K562 (cell line): ENCODE data around the gene ITPR1. TPM values are rescaled to one million over a fixed set of nuclear protein-coding genes. Genes with fewer than 3 reads are reported as not detected.

ENCODE experiments used
- ATAC-seq: fragments of 200-7000 bp; cut with Tn5 transposase; 3 replicates; pipeline ENCODE4 v1.9.1; 2020; ENCODE audit warnings: moderate library complexity
- BruUV-seq: library from RNA; stranded (reverse); fragments of 400-500 nt; replicated peaks from 2 replicates; lab custom pipeline; 2021; lab: Mats Ljungman, UMichigan
- CTCF ChIA-PET: fragments of 300-600 bp; formaldehyde crosslinking; extraction: SDS; loops from one replicate; lab custom pipeline; 2021; ENCODE audit warnings: low intra/inter-chr PET ratio; lab: Yijun Ruan, JAX
- POLR2A ChIA-PET: fragments of 300-600, 350-650 bp; sonication (Branson Sonifier 250); formaldehyde crosslinking; extraction: SDS; loops from one replicate; lab custom pipeline; 2021; ENCODE audit warnings: antibody characterized with exemption, inconsistent platforms; lab: Yijun Ruan, JAX
- DNase-seq, 4 experiments: peaks; one replicate each; pipeline versions ENCODE4 v3.0.0 to v3.0.0-alpha.2; 2011 to 2018; ENCODE audit warnings: low spot score in 3 of 4, mixed read lengths in 3 of 4; ENCODE audit errors: extremely low read depth in 1 of 4
- FAIRE-seq: peaks from 2 replicates; lab custom pipeline; 2011; peaks lifted over from hg19 to GRCh38; lab: Jason Lieb, UNC
- H2AFZ ChIP-seq: 2 replicates; pipeline ENCODE4 v1.6.0; 2011; ENCODE audit warnings: low read depth, low read length, control low read depth, inconsistent platforms
- H3K27ac ChIP-seq: fragments of 200-600 bp; 3 replicates; pipeline ENCODE4 v1.8.0; 2011; ENCODE audit warnings: low read depth, mild to moderate bottlenecking, control low read depth, inconsistent platforms, low read length, moderate library complexity, mixed read lengths; ENCODE audit errors: extremely low read depth
- H3K27me3 ChIP-seq, 2 experiments: fragments of 300-600 bp in 1 of 2; 2 replicates in 1 of 2; 3 replicates in 1 of 2; pipeline versions ENCODE4 v1.6.0 to v1.8.0; 2011; ENCODE audit warnings: inconsistent platforms in 2 of 2, low read length in 2 of 2, mild to moderate bottlenecking in 1 of 2, mixed read lengths in 1 of 2, moderate library complexity in 1 of 2; ENCODE audit not compliant: control insufficient read depth in 2 of 2, insufficient read depth in 2 of 2
- H3K36me3 ChIP-seq: fragments of 300-600 bp; 3 replicates; pipeline ENCODE4 v1.8.0; 2011; ENCODE audit warnings: mild to moderate bottlenecking, low read length, inconsistent platforms; ENCODE audit not compliant: control insufficient read depth, insufficient read depth
- H3K4me1 ChIP-seq, 2 experiments: fragments of 200-600 bp in 1 of 2; replicated peaks in 1 of 2; 2 replicates in 1 of 2; 3 replicates in 1 of 2; pipeline versions ENCODE4 v1.5.1 to v1.8.0; 2011; ENCODE audit warnings: inconsistent platforms in 2 of 2, low read length in 2 of 2, mild to moderate bottlenecking in 1 of 2, mixed read lengths in 1 of 2, moderate library complexity in 1 of 2; ENCODE audit not compliant: control insufficient read depth in 2 of 2, insufficient read depth in 2 of 2
- H3K4me2 ChIP-seq: 2 replicates; pipeline ENCODE4 v1.6.1; 2011; ENCODE audit warnings: low read length, control low read depth, inconsistent platforms, mixed read lengths; ENCODE audit not compliant: insufficient read depth
- H3K4me3 ChIP-seq: fragments of 200-600 bp; sonication (generic), shearing (Covaris generic); 2 replicates; pipeline ENCODE4 v1.5.1; 2016; ENCODE audit warnings: control low read depth, inconsistent platforms
- H3K79me2 ChIP-seq: fragments of 200-600 bp; 3 replicates; pipeline ENCODE4 v1.8.0; 2011; ENCODE audit warnings: low read length, inconsistent platforms; ENCODE audit not compliant: control insufficient read depth, insufficient read depth
- H3K9ac ChIP-seq, 2 experiments: 2 replicates each; pipeline versions ENCODE4 v1.6.0 to v1.6.1; 2011; ENCODE audit warnings: low read depth in 2 of 2, low read length in 2 of 2, control low read depth in 1 of 2, inconsistent platforms in 1 of 2, mild to moderate bottlenecking in 1 of 2, mixed read lengths in 1 of 2; ENCODE audit not compliant: insufficient read depth in 1 of 2
- H3K9me1 ChIP-seq: one replicate; pipeline ENCODE4 v1.6.0; 2011; ENCODE audit warnings: inconsistent platforms, mild to moderate bottlenecking, low read length, moderate library complexity; ENCODE audit not compliant: control insufficient read depth, insufficient read depth
- H3K9me3 ChIP-seq: replicated peaks from 2 replicates; pipeline ENCODE4 v1.5.1; 2011; ENCODE audit warnings: low read depth, low read length, inconsistent platforms; ENCODE audit not compliant: control insufficient read depth, insufficient read depth
- H4K20me1 ChIP-seq: replicated peaks from 2 replicates; pipeline ENCODE4 v1.6.1; 2011; ENCODE audit warnings: low read length, inconsistent platforms, mixed read lengths; ENCODE audit not compliant: control insufficient read depth, insufficient read depth
- ATF1 ChIP-seq, 2 experiments: fragments of 450-650 bp in 1 of 2; IDR thresholded peaks; 2 replicates each; pipeline ENCODE4 v1.6.1; 2016; ENCODE audit warnings: missing compliant biosample characterization in 1 of 2, missing genetic modification characterization in 1 of 2
- ATF7 ChIP-seq: fragments of 450-650 bp; IDR thresholded peaks from 2 replicates; pipeline ENCODE4 v1.7.1; 2014; ENCODE audit warnings: mild to moderate bottlenecking, moderate library complexity
- CEBPG ChIP-seq, 3 experiments: fragments of 200-800 bp in 1 of 3; sonication (Bioruptor generic) in 1 of 3; sonication (generic) in 1 of 3; formaldehyde crosslinking in 1 of 3; IDR thresholded peaks in 2 of 3; conservative IDR thresholded peaks in 1 of 3; 2 replicates each; pipeline versions ENCODE4 v1.6.1 to v1.8.0; 2016 to 2022; ENCODE audit warnings: missing compliant biosample characterization in 2 of 3, missing genetic modification characterization in 2 of 3, mild to moderate bottlenecking in 1 of 3, missing genetic modification reagents in 1 of 3
- CTBP1 ChIP-seq: fragments of 450-650 bp; IDR thresholded peaks from 2 replicates; pipeline ENCODE4 v1.6.1; 2016; ENCODE audit warnings: borderline replicate concordance
- DPF2 ChIP-seq: fragments of 450-650 bp; IDR thresholded peaks from 2 replicates; pipeline ENCODE4 v1.6.1; 2016
- FIP1L1 ChIP-seq: fragments of 200-400 bp; formaldehyde crosslinking; IDR thresholded peaks from 2 replicates; pipeline ENCODE4 v1.6.1; 2018; ENCODE audit warnings: mild to moderate bottlenecking, low read depth, low read length; ENCODE audit not compliant: poor library complexity, severe bottlenecking
- HDAC2 ChIP-seq: fragments of 450-650 bp; IDR thresholded peaks from 2 replicates; pipeline ENCODE4 v1.6.1; 2016; ENCODE audit warnings: mild to moderate bottlenecking
- MAFK ChIP-seq: IDR thresholded peaks from 2 replicates; pipeline ENCODE4 v1.6.1; 2011; ENCODE audit warnings: low read length, improper control_type of control experiment
- NFIC ChIP-seq: fragments of 450-650 bp; IDR thresholded peaks from 2 replicates; pipeline ENCODE4 v1.6.1; 2017; ENCODE audit warnings: mild to moderate bottlenecking, inconsistent platforms
- NFRKB ChIP-seq: fragments of 450-650 bp; IDR thresholded peaks from 2 replicates; pipeline ENCODE4 v1.6.1; 2016; ENCODE audit warnings: low read depth
- PCBP1 ChIP-seq: fragments of 200-400 bp; formaldehyde crosslinking; IDR thresholded peaks from 2 replicates; pipeline ENCODE4 v1.6.1; 2018; ENCODE audit warnings: mild to moderate bottlenecking, low read depth, low read length; ENCODE audit not compliant: poor library complexity, severe bottlenecking
- SIX5 ChIP-seq, 2 experiments: IDR thresholded peaks; 2 replicates each; pipeline ENCODE4 v1.6.1; 2011; ENCODE audit warnings: low read length in 2 of 2, borderline replicate concordance in 1 of 2, low read depth in 1 of 2, mild to moderate bottlenecking in 1 of 2, moderate library complexity in 1 of 2; ENCODE audit not compliant: insufficient read depth in 1 of 2
- SMARCA4 ChIP-seq: fragments of 450-650 bp; IDR thresholded peaks from 2 replicates; pipeline ENCODE4 v1.6.1; 2016
- SOX6 ChIP-seq: fragments of 450-650 bp; IDR thresholded peaks from 2 replicates; pipeline ENCODE4 v1.6.1; 2014; ENCODE audit warnings: mild to moderate bottlenecking
- ZEB2 ChIP-seq: fragments of 450-650 bp; IDR thresholded peaks from 2 replicates; pipeline ENCODE4 v1.6.1; 2016
- ZFP36 ChIP-seq: fragments of 150-350 bp; IDR thresholded peaks from 2 replicates; pipeline ENCODE4 v1.6.1; 2018; ENCODE audit warnings: low read length, low read depth; ENCODE audit not compliant: partially characterized antibody
- ZNF146 ChIP-seq: IDR thresholded peaks from one replicate; pipeline ENCODE4 v1.6.1; 2018; ENCODE audit warnings: missing compliant biosample characterization; ENCODE audit not compliant: unreplicated experiment
- ZNF316 ChIP-seq: fragments of 450-650 bp; IDR thresholded peaks from 2 replicates; pipeline ENCODE4 v1.6.1; 2016
- ZSCAN32 ChIP-seq: fragments of 450-650 bp; formaldehyde crosslinking; IDR thresholded peaks from 2 replicates; pipeline ENCODE4 v1.4.0; 2020; ENCODE audit warnings: mild to moderate bottlenecking, moderate library complexity
- WGBS: fragments of 100-300 bp; shearing (Covaris generic); methylation state at CpG from one replicate; pipeline ENCODE4 v1.1.6; 2016; ENCODE audit warnings: low coverage, mixed read lengths; ENCODE audit not compliant: insufficient coverage; ENCODE audit errors: missing lambda C conversion rate; 5-methylcytosine and 5-hydroxymethylcytosine counted together
- in situ Hi-C: fragments of 300-500 bp; cut with MboI; formaldehyde crosslinking; loops from 4 replicates; pipeline ENCODE4 v1.15.0; 2018; ENCODE audit warnings: inconsistent platforms, mixed read lengths
- intact Hi-C: fragments of 100-400 bp; cut with micrococcal nuclease; formaldehyde crosslinking; loops from 2 replicates; pipeline ENCODE4 v1.14.2; 2022
- polyA plus RNA-seq, 8 experiments: library from polyadenylated mRNA; depleted of rRNA in 4 of 8; stranded (reverse) in 5 of 8; unstranded in 3 of 8; fragments of >200 nt; fragmentation: Nextera tagmentation in 2 of 8; fragmentation: Illumina TruSeq in 1 of 8; extraction: Ambion mirVana in 2 of 8; extraction: Trizol in 1 of 8; gene quantifications; 2 replicates each; pipeline versions ENCODE4 v1.2.1 to v1.2.3, GENCODE V29; 2011 to 2014; ENCODE audit warnings: inconsistent platforms in 1 of 8, missing spikeins in 1 of 8
- total RNA-seq, 7 experiments: library from RNA; depleted of rRNA in 6 of 7; stranded (reverse); fragments of >200 nt in 6 of 7; fragmentation: Illumina TruSeq in 2 of 7; extraction: Trizol in 2 of 7; gene quantifications; 2 replicates each; pipeline versions ENCODE4 v1.2.1 to v1.2.3, GENCODE V29; 2011 to 2021; ENCODE audit warnings: low replicate concordance in 1 of 7
- TF ChIP-seq, protein P1 (sequence below): fragments of 450-650 bp; conservative IDR thresholded peaks from 2 replicates; pipeline ENCODE4 v1.6.1; 2016; ENCODE audit warnings: missing genetic modification characterization, low read depth, mild to moderate bottlenecking, missing compliant biosample characterization, moderate library complexity
- TF ChIP-seq, protein P2 (sequence below), 3 experiments: fragments of 200-800 bp in 1 of 3; sonication (Bioruptor generic) in 1 of 3; sonication (generic) in 1 of 3; formaldehyde crosslinking in 1 of 3; IDR thresholded peaks; 2 replicates each; pipeline versions ENCODE4 v1.6.1 to v1.8.0; 2016 to 2022; ENCODE audit warnings: mild to moderate bottlenecking in 2 of 3, missing compliant biosample characterization in 2 of 3, missing genetic modification characterization in 2 of 3, missing genetic modification reagents in 1 of 3

Gene ITPR1
- total and polyA plus RNA-seq, 9 of the 15 experiments (the other 6 are each of a cell fraction or from before 2014, with no cell fraction given): 22.4 to 40.0 (median 27.4) TPM

DNA sequence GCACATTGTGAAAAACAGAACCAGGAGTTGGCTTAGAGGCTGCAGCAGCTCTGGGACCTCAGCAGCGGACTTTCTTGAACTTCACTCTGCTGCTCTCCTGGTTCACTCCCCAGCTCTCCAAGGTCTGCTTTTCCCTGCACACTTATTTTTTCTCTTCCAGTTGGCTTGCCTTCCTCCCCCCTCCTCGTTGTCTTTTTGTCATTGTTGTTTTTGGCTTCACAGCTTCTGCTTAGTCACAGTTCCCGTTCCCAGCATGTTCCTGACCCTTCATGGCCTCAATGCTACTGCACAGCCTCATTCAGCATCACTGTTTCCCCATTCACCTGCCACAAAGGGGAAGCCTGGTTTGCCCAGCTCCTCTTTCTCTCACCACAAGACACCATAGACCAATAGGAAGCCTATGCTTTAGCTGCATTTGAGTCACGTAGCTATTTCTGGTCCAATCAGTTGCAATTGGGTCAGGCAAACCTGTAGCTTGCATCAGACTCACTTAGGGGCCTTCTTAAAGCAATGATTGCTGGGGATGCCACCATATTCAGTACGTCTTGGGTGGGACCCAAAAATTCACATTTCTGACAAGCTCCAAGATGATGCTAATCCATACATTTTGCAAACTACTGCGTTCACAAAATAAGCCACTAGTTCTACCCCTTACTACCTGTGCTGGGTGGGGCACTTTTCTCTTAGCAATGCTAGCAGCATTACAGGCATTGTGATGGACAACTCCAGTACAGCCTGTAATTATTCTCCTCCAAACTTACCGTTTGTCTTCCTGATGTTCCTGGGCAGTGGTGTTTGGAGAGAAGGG lies 18.3 kb upstream of the ITPR1 start:
- ChIA-PET POLR2A (interaction anchor here (0.7 to 5.9 kb wide), 8 partner anchors 13 to 543 kb away, joined by 3 to 49 read pairs (median 4); partner anchors contain the start of gene ITPR1), CTCF (no interaction called here)
- intact Hi-C loops: no loop called here
- H3K27ac ChIP-seq: peak overlapping the region; percentile 11; the same call in 1 of the 3 replicates
- peak overlapping the region; percentile 69 for H3K4me2 ChIP-seq
- 15% methylated on average over 7 of the region's 7 CpGs for WGBS
- no peak overlapping the region for H3K4me3 ChIP-seq
- FAIRE-seq: peak; percentile 74
- DNase-seq: peak in 2 of 4 experiments; percentile 42 to 63
- peak; percentile 74 for ATAC-seq
- peak overlapping the region; percentile 92 for H2AFZ ChIP-seq
- H3K4me1 ChIP-seq: peaks cover 8 to 10% of the 10 kb centered on the region in 2 experiments
- H3K36me3 ChIP-seq: no peaks in the 10 kb centered on the region
- H3K9ac ChIP-seq: peak overlapping the region; percentile 26 to 70; a peak in 2 of 4 replicates
- no peaks in the 10 kb centered on the region for H3K79me2 ChIP-seq
- no peaks in the 10 kb centered on the region for H4K20me1 ChIP-seq
- H3K9me1 ChIP-seq: no peaks in the 10 kb centered on the region
- in situ Hi-C loops: no loop called here
- no TSS peak for BruUV-seq
- peaks cover 0 to 4% of the 10 kb centered on the region in 2 experiments; a peak in 1 of 5 replicates for H3K27me3 ChIP-seq
- no peaks in the 10 kb centered on the region for H3K9me3 ChIP-seq
- no peak for TF ChIP-seq ZNF146 (CRISPR knock-in tag)
- TF ChIP-seq NFIC: peak; percentile 48; the same call in 1 of the 2 replicates
- TF ChIP-seq ATF1 (CRISPR knock-in tag; IDR thresholded peaks at IDR 0.05): no peak
- TF ChIP-seq ATF1 (tag; IDR thresholded peaks at IDR 0.05): peak; percentile 30; the same call in 1 of the 2 replicates
- peak; percentile 77 for TF ChIP-seq DPF2
- TF ChIP-seq CEBPG (CRISPR knock-in tag; IDR thresholded peaks at IDR 0.05): peak; percentile 61; the same call in 1 of the 2 replicates
- TF ChIP-seq CEBPG (tag; conservative IDR thresholded peaks at IDR 0.05 in 1 of 2, IDR thresholded peaks at IDR 0.05 in 1 of 2): peak in 1 of 2 experiments; percentile 57; a peak in 3 of 4 replicates
- peak; percentile 12 for TF ChIP-seq ZFP36
- no peak for TF ChIP-seq ZSCAN32 (CRISPR knock-in tag)
- TF ChIP-seq ZEB2: peak; percentile 62; the same call in 1 of the 2 replicates
- no peak for TF ChIP-seq FIP1L1
- peak; percentile 37; the same call in 1 of the 2 replicates for TF ChIP-seq NFRKB
- TF ChIP-seq PCBP1: no peak
- TF ChIP-seq MAFK: peak; percentile 66; the same call in 1 of the 2 replicates
- TF ChIP-seq CTBP1: peak; percentile 92
- peak; percentile 71 for TF ChIP-seq SMARCA4
- 0 out of 2 replicates have a peak, but pooled peaks have one; percentile 39 for TF ChIP-seq ATF7
- TF ChIP-seq, protein P1, sequence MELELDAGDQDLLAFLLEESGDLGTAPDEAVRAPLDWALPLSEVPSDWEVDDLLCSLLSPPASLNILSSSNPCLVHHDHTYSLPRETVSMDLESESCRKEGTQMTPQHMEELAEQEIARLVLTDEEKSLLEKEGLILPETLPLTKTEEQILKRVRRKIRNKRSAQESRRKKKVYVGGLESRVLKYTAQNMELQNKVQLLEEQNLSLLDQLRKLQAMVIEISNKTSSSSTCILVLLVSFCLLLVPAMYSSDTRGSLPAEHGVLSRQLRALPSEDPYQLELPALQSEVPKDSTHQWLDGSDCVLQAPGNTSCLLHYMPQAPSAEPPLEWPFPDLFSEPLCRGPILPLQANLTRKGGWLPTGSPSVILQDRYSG: no peak
- peak; percentile 91 for TF ChIP-seq SOX6
- TF ChIP-seq HDAC2: peak; percentile 66
- no peak for TF ChIP-seq SIX5 (IDR thresholded peaks at IDR 0.05; ENCODE audit: borderline replicate concordance in 1 of 2, insufficient read depth in 1 of 2, low read depth in 1 of 2, low read length in 2 of 2)
- TF ChIP-seq, protein P2, sequence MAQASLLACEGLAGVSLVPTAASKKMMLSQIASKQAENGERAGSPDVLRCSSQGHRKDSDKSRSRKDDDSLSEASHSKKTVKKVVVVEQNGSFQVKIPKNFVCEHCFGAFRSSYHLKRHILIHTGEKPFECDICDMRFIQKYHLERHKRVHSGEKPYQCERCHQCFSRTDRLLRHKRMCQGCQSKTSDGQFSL (CRISPR knock-in tag; IDR thresholded peaks at IDR 0.05): no peak
- TF ChIP-seq, protein P2 (tag; IDR thresholded peaks at IDR 0.05): no peak
- peak; percentile 92 for TF ChIP-seq ZNF316
